HS-27A (cell line): Measurements from ENCODE around the gene NTM.

Experiments used
- DNase-seq: peaks from one replicate; pipeline ENCODE4 v3.0.0-alpha.2; 2012; ENCODE audit warnings: low read depth, missing footprints

The NTM gene

GRCh38 chr11:131917634-131918384 lies 547.4 kb downstream of the NTM start:
- DNase-seq = no peak

DNA sequence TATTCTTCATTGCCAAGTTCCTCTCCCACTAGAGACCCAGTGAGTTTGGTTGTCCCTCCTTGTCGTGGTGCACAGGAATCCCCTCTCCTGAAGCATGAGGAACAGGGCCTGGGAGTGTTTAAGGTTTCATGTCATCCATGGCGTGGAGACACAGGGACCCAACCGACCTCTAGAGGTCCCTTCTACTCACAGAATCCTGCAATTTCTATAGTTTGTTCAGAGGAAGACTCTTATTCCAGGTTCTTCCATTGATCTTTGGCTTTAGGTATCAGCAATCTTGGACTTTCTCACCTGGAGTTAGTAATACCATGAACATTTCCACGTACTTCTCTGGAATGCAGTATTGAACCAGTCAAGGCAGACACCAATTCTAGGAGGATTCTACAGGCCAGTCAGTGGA lies 548.2 kb downstream of the NTM start:
- DNase-seq = no peak

DNA sequence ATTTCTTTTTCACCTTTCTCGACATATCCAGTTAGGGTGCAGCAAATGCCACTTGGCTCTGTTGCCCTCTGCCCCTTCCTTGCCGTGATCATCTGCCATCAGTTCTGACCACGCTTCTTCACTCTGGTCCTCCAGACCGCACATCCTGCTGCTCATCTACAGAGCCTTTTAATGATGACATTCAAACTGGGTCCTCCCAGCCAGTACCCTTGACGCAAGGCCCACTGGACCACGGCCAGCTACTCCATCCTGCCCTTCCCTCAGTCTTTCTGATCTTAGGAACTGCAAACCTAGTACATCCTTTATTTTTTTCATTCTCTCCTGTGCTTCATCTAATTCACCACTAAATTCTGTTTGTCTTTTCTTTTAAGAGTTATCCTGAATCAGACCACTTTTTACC lies 551.8 kb downstream of the NTM start:
- no peak for DNase-seq

DNA sequence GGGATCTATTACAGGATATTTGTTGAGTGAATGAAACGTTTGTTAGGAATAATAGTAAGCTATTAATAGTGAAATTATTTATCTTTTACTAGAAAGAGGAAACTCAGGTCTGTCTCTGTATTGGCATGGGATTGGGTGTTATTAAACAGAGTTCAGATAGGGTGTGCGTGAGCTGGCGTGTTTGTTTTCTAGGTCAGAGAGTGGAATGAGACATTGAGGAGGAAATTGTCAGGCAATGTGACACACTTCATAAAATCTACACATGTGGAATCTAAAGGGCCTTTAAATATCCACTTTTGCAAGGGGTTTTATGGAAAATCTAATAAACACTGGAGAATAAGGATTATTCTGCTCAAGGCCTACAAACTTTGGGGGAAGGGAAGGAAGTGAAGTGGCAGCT lies 552.9 kb downstream of the NTM start:
- no peak for DNase-seq

DNA sequence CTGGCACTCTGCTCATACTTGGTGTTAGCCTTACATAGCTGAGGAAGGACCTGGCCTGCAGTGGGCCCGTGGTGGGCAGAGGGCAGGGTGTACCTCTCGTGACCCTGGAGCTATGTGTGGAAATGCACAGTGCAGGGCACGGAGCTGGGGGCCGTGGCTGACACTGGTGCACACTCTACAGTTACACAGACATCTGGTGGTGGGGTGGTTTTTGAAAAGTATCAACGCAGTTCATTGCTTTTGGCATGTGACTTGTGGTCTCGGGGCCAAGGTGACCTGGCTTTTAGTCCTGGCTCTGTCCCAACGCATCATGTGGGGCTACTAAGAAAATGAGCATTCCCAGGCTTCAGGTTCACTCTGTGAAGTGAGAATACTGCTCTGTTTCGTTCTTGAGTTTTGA lies 553.6 kb downstream of the NTM start:
- DNase-seq = no peak

- no peak for DNase-seq
Measured at GRCh38 chr11:131924457-131925201, 554.2 kb downstream of the NTM start.

DNA sequence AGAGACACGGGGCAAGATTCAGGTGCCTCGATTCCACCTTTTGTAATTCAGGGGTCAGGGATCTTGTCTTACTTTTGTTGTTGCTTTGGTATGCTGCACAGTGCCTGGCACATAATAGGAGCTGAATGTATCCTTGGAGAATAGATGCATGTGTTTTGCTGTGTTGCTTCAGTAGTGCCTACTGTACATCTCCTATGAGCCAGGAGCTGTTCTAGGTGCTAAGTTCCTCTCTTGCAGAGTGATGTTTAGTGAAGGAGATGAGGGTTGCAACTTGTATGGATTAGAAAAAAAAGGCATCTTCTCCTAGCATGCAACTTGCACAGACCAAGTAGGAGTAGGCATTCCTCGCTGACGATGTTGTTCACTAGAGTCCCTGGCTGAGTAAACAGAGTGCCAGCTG lies 555.4 kb downstream of the NTM start:
- DNase-seq = no peak

GRCh38 chr11:131928992-131929391 lies 558.6 kb downstream of the NTM start:
- DNase-seq = no peak

GRCh38 chr11:131932584-131933325 lies 562.3 kb downstream of the NTM start:
- DNase-seq = no peak

DNA sequence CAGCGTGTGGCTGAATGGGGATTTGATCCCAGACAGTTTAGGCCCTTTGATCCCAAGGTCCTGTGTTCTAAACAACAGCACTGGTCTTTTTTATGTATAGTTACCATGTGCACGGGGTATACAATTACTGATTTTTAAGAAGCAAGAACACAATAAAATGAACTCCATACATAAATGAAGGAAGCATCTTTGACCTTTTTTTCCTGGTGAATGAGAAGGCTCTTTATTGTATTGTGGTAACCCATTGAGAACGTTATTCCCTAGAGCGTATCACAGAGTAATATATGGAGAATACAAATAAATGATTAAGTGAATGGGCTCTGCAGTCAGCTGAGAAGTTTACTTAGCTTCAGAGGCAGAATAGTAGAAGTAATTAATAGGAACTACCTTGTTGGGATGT lies 563.6 kb downstream of the NTM start:
- no peak for DNase-seq

DNA sequence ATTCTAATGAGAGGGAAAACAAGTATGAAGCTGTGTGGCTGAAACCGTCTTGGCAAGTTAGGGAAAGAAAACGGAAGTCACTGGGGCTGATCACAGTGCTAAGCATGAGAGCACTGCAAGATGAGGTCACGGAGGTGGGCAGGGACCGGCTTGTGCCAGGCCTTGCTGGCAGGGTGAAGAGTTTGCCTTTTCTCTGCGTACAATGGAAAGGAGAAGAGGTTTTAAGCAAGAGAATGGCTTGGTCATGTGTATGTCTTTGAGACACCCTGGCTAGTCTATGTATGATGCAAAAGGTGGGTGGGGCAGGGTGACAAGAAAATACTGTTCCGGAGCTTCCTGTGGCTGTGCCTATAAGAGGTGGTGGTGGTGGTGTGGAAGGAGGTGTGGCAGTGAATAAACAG lies 567.9 kb downstream of the NTM start:
- no peak for DNase-seq

GRCh38 chr11:131940126-131940525 lies 569.7 kb downstream of the NTM start:
- DNase-seq = no peak

GRCh38 chr11:131942878-131943277 lies 572.5 kb downstream of the NTM start:
- no peak for DNase-seq

- DNase-seq = no peak
Measured at GRCh38 chr11:131943295-131943694, 572.9 kb downstream of the NTM start.

GRCh38 chr11:131944736-131945135 lies 574.3 kb downstream of the NTM start:
- DNase-seq = no peak

GRCh38 chr11:131945706-131946105 lies 575.3 kb downstream of the NTM start:
- no peak for DNase-seq

DNA sequence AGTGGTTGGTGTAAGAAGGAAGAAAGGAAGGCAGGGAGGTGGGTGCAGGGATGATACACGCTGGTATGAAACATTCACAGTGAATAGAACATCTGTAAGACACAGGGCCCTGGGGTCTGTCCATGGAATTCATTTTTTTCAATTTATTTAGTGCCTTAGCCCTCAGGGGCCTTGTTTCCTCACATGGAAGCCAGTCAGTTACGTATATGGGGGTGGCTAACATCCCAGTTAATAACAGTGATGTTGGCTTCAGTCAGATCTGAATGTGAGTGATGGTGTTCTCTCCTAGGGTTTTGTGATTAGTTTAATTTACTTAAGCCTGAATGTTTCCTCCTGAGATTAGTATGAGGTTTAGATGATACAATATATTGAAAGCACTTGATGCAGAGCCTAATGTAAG lies 577.1 kb downstream of the NTM start:
- no peak for DNase-seq

DNA sequence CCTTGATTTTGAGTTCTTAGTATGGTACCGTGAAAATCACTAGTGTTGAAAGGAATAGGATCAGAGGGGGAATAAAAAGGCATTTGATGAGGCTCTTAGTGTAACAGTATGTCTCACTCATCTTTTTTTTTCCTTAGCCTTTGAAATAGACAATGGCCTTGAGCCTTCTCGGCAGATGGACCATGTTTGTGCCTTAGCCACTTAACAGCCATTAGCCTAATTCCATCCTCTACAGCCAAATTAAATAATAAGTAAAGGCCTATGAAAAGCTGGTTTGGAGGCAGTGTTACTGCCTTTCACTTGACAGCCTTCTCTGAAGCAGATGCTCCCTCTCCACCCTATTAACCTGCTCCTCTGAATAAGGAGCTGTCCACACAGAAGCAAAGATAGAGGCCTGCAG lies 580.7 kb downstream of the NTM start:
- no peak for DNase-seq

GRCh38 chr11:131954146-131954545 lies 583.7 kb downstream of the NTM start:
- DNase-seq = no peak

DNA sequence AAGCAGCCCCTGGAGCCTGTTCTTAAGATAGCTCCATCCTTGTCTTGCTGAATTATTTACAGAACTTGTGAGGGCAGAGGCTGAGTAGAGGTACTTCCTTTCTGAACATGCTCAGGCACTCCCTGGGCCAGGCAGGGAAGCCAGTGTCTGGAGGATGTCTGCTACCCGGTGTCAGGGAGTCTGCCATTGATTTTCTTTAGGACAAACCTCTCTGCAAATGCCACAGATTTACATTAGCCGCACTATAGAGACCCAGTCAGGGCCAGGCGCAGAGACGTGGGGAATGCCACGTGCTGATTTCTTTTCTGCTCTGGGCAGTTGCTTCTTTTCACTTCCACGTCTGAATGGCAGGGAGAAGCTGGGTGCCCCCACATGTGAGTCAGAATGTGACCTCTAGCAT lies 585.5 kb downstream of the NTM start:
- DNase-seq = no peak

DNA sequence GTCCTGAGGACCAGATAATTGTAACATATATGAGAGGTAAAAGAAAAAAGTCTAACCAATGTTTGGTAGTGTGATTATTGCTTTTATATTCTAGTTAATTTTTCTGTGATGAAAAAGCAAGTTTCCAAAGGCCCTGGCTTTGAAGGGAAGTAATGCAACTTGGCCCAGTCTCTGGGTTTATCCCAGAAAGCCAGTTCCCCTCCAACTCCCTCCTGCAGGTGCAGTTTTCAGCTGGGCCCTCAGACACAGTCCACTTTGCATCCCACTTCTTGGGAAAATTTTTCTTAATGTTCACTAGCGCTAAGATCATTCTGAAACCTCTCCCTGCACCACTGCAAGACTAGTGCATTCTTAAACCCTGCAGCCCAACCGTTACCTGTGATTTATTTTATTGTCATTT lies 586.8 kb downstream of the NTM start:
- no peak for DNase-seq

- no peak for DNase-seq
Measured at GRCh38 chr11:131957875-131958274, 587.5 kb downstream of the NTM start.

GRCh38 chr11:131962818-131963217 lies 592.4 kb downstream of the NTM start:
- no peak for DNase-seq
